Keratinocyte (primary cell): ENCODE results near the gene SLC66A1. TPM values are rescaled to one million over a fixed set of nuclear protein-coding genes. Genes with fewer than 3 reads are reported as not detected.

ENCODE experiments used
- DNase-seq: peaks from one replicate; pipeline ENCODE4 v3.0.0-alpha.2; 2011; ENCODE audit warnings: low read depth, missing footprints, low spot score
- FAIRE-seq: peaks from 2 replicates; lab custom pipeline; 2011; peaks lifted over from hg19 to GRCh38; lab: Jason Lieb, UNC
- H2AFZ ChIP-seq: 2 replicates; pipeline ENCODE4 v1.6.0; 2012; ENCODE audit warnings: low read length, control low read depth, inconsistent platforms; ENCODE audit not compliant: control insufficient read depth
- H3K27ac ChIP-seq: 2 replicates; pipeline ENCODE4 v1.5.1; 2011; ENCODE audit warnings: low read length; ENCODE audit not compliant: control insufficient read depth, insufficient read depth
- H3K27me3 ChIP-seq: 3 replicates; pipeline ENCODE4 v1.6.0; 2011; ENCODE audit warnings: low read length; ENCODE audit not compliant: control insufficient read depth, insufficient read depth; ENCODE audit errors: extremely low read depth
- H3K36me3 ChIP-seq, 2 experiments: 2 replicates in 1 of 2; 3 replicates in 1 of 2; pipeline ENCODE4 v1.5.1; 2011; ENCODE audit warnings: low read length in 2 of 2, mild to moderate bottlenecking in 1 of 2; ENCODE audit not compliant: control insufficient read depth in 2 of 2, insufficient read depth in 2 of 2; ENCODE audit errors: extremely low read depth in 1 of 2
- H3K4me1 ChIP-seq: 3 replicates; pipeline ENCODE4 v1.5.1; 2011; ENCODE audit warnings: low read length; ENCODE audit not compliant: control insufficient read depth, insufficient read depth; ENCODE audit errors: extremely low read depth
- H3K4me2 ChIP-seq: 3 replicates; pipeline ENCODE4 v1.6.0; 2011; ENCODE audit warnings: low read depth, low read length; ENCODE audit not compliant: control insufficient read depth, insufficient read depth; ENCODE audit errors: extremely low read depth
- H3K4me3 ChIP-seq, 3 experiments: fragments of 200-600 bp in 1 of 3; sonication (generic) in 1 of 3; 2 replicates in 2 of 3; 3 replicates in 1 of 3; pipeline ENCODE4 v1.5.1; 2011 to 2016; ENCODE audit warnings: low read length in 3 of 3, mild to moderate bottlenecking in 3 of 3, control low read depth in 2 of 3, inconsistent platforms in 1 of 3, low read depth in 1 of 3, mixed read lengths in 1 of 3, mixed run types in 1 of 3, moderate library complexity in 1 of 3; ENCODE audit not compliant: control insufficient read depth in 2 of 3, insufficient read depth in 2 of 3; ENCODE audit errors: extremely low read depth in 1 of 3
- H3K79me2 ChIP-seq: 2 replicates; pipeline ENCODE4 v1.6.0; 2012; ENCODE audit warnings: low read length; ENCODE audit not compliant: control insufficient read depth, insufficient read depth
- H3K9ac ChIP-seq: 3 replicates; pipeline ENCODE4 v1.6.0; 2011; ENCODE audit warnings: low read length; ENCODE audit not compliant: control insufficient read depth, insufficient read depth; ENCODE audit errors: extremely low read depth
- H3K9me1 ChIP-seq: 3 replicates; pipeline ENCODE4 v1.6.0; 2011; ENCODE audit warnings: low read length; ENCODE audit not compliant: control insufficient read depth, insufficient read depth; ENCODE audit errors: extremely low read depth
- H3K9me3 ChIP-seq: 2 replicates; pipeline ENCODE4 v1.5.1; 2012; ENCODE audit warnings: low read depth, low read length; ENCODE audit not compliant: control insufficient read depth
- H4K20me1 ChIP-seq: 3 replicates; pipeline ENCODE4 v1.6.0; 2011; ENCODE audit warnings: low read length; ENCODE audit not compliant: control insufficient read depth, insufficient read depth; ENCODE audit errors: extremely low read depth
- CTCF ChIP-seq, 3 experiments: IDR thresholded peaks in 1 of 3; conservative IDR thresholded peaks in 1 of 3; optimal IDR thresholded peaks in 1 of 3; 2 replicates in 2 of 3; 3 replicates in 1 of 3; pipeline versions ENCODE3 to v1.5.1; 2011; ENCODE audit warnings: low read length in 3 of 3, mild to moderate bottlenecking in 3 of 3, moderate library complexity in 2 of 3, control low read depth in 1 of 3, inconsistent platforms in 1 of 3; ENCODE audit not compliant: insufficient read depth in 2 of 3; ENCODE audit errors: extremely low read depth in 1 of 3
- EZH2 ChIP-seq: IDR thresholded peaks from one replicate; pipeline ENCODE4 v1.6.1; 2012; ENCODE audit warnings: inconsistent platforms, mild to moderate bottlenecking, low read length, moderate library complexity
- dilution Hi-C: fragments of 300-500 bp; cut with MboI; formaldehyde crosslinking; loops from one replicate; pipeline ENCODE4 v1.7.0; 2020; ENCODE audit warnings: low sequenced_read_pairs; ENCODE audit not compliant: extremely low pct_ligation_motif_present
- polyA plus RNA-seq, 5 experiments: library from polyadenylated mRNA; depleted of rRNA in 3 of 5; stranded (reverse) in 3 of 5; stranded (forward) in 1 of 5; unstranded in 1 of 5; fragments of >200 nt; gene quantifications; 1 replicate in 1 of 5; 2 replicates in 3 of 5; 3 replicates in 1 of 5; pipeline versions ENCODE4 v1.2.1 to v1.2.3, GENCODE V29; 2011 to 2012; ENCODE audit warnings: missing spikeins in 2 of 5, low read depth in 1 of 5, low replicate concordance in 1 of 5

Gene SLC66A1
- polyA plus RNA-seq, 1 donor (not counting 4 experiments of a cell fraction or from before 2014, with no cell fraction given) = 8.0 TPM

GRCh38 chr1:19315378-19316198, 3.5 kb downstream of the SLC66A1 start:
- no peak overlapping the region for H2AFZ ChIP-seq
- H3K4me2 ChIP-seq = peak overlapping the region; percentile 17
- TF ChIP-seq CTCF (optimal IDR thresholded peaks at IDR 0.05 in 1 of 3, IDR thresholded peaks at IDR 0.05 in 1 of 3, conservative IDR thresholded peaks at IDR 0.05 in 1 of 3; ENCODE audit: extremely low read depth in 1 of 3, insufficient read depth in 2 of 3, low read length in 3 of 3) (no peak), EZH2 (no peak)
- H3K4me3 ChIP-seq = no peak overlapping the region
- H3K9ac ChIP-seq = no peak overlapping the region
- H3K36me3 ChIP-seq = peaks cover 2 to 7% of the 10 kb centered on the region in 2 experiments
- peaks cover 12% of the 10 kb centered on the region for H3K79me2 ChIP-seq
- H4K20me1 ChIP-seq = peaks cover 3% of the 10 kb centered on the region
- H3K9me3 ChIP-seq = no peaks in the 10 kb centered on the region
- DNase-seq (no peak), FAIRE-seq (peak; percentile 57)
- H3K27ac ChIP-seq = no peak overlapping the region
- dilution Hi-C loops = no loop called here
- no peaks in the 10 kb centered on the region for H3K27me3 ChIP-seq
- H3K9me1 ChIP-seq = peaks cover 2% of the 10 kb centered on the region
- H3K4me1 ChIP-seq = peaks cover 48% of the 10 kb centered on the region

- Histone ChIP-seq H3K4me1 (peaks cover 39% of the 10 kb centered on the region), H4K20me1 (peaks cover 3% of the 10 kb centered on the region), H3K27ac (no peak overlapping the region), H3K9ac (no peak overlapping the region), H3K4me3 (no peak overlapping the region), H3K27me3 (no peaks in the 10 kb centered on the region), H2AFZ (no peak overlapping the region), H3K9me1 (peaks cover 2% of the 10 kb centered on the region), H3K4me2 (no peak overlapping the region), H3K9me3 (no peaks in the 10 kb centered on the region), H3K36me3 (peaks cover 5 to 7% of the 10 kb centered on the region in 2 experiments), H3K79me2 (no peaks in the 10 kb centered on the region)
- FAIRE-seq = no peak
- TF ChIP-seq EZH2 (no peak), CTCF (optimal IDR thresholded peaks at IDR 0.05 in 1 of 3, IDR thresholded peaks at IDR 0.05 in 1 of 3, conservative IDR thresholded peaks at IDR 0.05 in 1 of 3; ENCODE audit: extremely low read depth in 1 of 3, insufficient read depth in 2 of 3, low read length in 3 of 3) (no peak)
- DNase-seq = no peak
- dilution Hi-C loops = no loop called here
Observed at GRCh38 chr1:19317126-19317910, 5.2 kb downstream of the SLC66A1 start.
